GM23248 (cell line): Measurements from ENCODE around the gene DDX10.

ENCODE experiments used
- EZH2 ChIP-seq: fragments of 200-600 bp; sonication (generic); IDR thresholded peaks from 2 replicates; pipeline ENCODE4 v1.6.1; 2018; ENCODE audit warnings: antibody characterized with exemption, mild to moderate bottlenecking; ENCODE audit not compliant: insufficient read depth, poor library complexity, severe bottlenecking
- EZH2phosphoT487 ChIP-seq: fragments of 200-600 bp; sonication (generic); IDR thresholded peaks from 2 replicates; pipeline ENCODE4 v1.6.1; 2018; ENCODE audit warnings: antibody characterized with exemption, moderate library complexity, mild to moderate bottlenecking, low read depth; ENCODE audit not compliant: insufficient read depth

GRCh38 chr11:108866781-108867180 is 201.9 kb downstream of the DDX10 start:
- TF ChIP-seq EZH2phosphoT487 (no peak), EZH2 (no peak)
